Activated CD4-positive, alpha-beta T cell treated with anti-CD3 and anti-CD28 coated beads, Interleukin-2, Interleukin-6, amounts not matched to agents 100 ng/mL and 50 ng/mL, durations not matched to agents 16 hours and 8 hours (primary cell): ENCODE data around the gene LGI4.
"Not testable (repeated sequence)": the region's sequence is repeated elsewhere in the genome, so short reads cannot be mapped to it uniquely, and the experiment has no call there.

ENCODE experiments used
- DNase-seq: peaks from one replicate; pipeline ENCODE4 v3.0.0-alpha.2; 2020

LGI4 gene

DNA sequence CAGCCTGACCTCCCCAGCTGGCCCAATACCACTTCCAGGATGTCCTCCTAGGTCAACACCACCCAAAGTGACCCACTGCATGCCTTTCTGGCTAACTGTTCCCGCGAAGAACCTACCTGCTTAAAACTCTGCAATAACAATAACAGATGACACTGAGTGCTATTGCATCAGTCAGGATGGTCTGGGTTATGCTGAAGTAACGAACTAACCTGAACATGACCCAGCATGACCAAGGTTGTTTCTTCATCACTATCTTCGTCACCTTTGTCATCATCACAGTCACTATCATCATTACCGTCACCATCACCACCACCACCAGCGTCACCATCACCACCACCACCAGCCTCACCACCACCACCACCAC is 29.8 kb downstream of the LGI4 start:
- DNase-seq = no peak

DNA sequence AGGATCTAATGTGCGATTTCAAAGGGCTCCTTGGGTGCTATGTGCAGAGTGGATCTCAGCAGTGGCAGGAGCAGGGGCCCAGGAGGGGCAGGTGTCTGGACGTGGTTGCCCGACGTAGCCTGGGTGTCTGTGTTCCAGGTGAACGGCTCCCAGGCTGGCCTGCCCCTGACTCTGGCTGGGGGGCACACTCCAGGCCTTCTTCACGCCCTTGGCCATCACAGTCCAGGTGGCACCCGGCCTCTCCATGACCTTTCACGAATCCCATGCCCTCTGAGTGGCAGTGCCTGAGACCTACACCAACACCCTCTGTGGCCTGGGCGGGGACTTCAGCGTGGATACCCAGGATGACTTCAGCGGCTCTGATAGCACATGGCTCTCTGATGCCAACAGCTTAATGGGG is 30.5 kb downstream of the LGI4 start:
- DNase-seq = no peak

DNA sequence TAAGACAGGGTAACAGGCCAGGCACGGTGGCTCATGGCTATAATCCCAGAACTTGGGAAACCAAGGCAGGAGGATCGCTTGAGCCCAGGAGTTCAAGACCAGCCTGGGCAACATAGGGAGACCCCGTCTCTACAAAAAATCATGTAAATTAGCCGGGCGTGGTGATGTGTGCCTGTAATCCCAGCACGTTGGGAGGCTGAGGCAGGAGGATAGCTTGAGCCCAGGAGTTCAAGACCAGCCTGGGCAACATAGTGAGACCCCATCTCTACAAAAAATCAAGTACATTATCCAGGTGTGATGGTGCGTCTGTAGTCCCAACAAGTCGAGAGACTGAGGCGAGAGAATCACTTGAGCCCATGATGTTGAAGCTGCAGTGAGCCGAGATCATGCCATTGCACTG is 31.2 kb downstream of the LGI4 start:
- DNase-seq = not testable (repeated sequence)

DNA sequence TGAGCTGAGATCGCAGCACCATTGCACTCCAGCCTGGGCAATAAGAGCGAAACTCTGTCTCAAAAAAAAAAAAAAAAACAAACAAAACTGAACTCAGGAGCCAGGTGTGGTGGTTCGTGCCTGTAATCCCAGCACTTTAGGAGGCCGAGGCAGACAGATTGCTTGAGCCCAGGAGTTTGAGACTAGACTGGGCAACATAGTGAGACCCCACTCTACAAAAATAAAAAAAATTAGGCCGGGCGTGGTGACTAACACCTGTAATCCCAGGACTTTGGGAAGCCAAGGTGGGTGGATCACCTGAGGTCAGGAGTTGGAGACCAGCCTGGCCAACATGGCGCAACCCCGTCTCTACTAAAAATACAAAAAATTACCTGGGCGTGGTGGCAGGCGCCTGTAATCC is 32.9 kb downstream of the LGI4 start:
- DNase-seq = not testable (repeated sequence)

DNA sequence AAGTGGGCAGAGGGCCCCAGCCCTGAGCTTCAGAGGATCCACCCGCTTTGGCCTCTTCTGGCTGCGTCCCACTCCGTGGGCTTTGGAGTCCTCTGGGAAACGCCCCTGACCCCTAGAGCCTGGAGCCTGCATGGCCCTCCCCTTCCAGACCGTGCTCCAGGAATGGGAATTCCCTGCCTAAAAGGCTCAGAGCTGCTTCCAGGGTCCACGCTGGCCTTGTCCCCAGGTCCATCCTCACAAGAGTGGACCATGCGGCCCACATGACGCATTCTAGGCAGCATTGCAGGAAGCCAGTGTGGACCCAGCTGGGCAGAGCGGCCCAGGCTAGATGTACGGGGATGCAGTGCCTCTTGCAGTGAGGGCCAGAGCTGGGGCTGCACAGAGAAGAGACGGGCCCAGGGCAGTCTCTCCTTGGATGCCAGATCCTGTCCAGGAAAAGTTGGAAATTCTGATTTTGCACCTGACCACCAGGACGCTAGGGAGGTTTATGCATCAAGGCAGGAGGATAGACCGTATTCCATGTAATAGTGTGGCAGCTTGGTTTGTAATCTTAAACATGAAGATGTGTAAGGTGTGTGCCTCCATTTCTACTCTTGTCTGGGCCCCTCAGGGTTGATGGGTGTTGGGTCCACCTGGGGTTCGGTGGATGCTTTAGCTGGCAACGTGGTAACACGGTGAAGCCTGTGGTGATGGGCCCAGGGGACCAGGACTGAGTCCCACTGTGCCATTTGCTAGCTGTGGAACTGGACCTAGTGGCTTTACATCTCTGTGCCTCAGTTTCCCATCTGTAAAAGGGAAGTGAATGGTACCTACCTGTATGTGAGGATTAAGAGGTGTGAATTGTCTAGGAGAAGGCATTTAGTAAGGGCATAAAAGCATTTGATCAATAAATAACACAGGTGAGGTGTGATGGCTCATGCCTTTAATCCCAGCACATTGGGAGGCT is 34.0 kb downstream of the LGI4 start:
- no peak for DNase-seq

DNA sequence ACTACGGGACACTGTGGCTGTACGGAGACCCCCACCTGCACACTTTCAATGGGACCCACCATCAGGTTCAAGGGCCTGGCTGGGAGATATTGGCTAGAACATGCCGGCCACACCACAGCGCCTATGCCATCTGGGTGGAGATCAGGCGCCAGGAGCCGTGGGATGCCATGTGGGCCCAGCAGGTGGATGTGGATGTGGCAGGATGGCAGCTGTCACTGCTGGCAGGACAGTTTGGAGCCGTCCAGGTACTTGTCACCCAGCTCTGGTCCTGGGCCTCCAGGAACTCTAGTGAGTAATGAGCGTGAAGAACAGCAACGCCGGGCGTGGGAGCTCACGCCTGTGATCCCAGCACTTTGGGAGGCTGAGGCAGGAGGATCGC is 35.0 kb downstream of the LGI4 start:
- no peak for DNase-seq

DNA sequence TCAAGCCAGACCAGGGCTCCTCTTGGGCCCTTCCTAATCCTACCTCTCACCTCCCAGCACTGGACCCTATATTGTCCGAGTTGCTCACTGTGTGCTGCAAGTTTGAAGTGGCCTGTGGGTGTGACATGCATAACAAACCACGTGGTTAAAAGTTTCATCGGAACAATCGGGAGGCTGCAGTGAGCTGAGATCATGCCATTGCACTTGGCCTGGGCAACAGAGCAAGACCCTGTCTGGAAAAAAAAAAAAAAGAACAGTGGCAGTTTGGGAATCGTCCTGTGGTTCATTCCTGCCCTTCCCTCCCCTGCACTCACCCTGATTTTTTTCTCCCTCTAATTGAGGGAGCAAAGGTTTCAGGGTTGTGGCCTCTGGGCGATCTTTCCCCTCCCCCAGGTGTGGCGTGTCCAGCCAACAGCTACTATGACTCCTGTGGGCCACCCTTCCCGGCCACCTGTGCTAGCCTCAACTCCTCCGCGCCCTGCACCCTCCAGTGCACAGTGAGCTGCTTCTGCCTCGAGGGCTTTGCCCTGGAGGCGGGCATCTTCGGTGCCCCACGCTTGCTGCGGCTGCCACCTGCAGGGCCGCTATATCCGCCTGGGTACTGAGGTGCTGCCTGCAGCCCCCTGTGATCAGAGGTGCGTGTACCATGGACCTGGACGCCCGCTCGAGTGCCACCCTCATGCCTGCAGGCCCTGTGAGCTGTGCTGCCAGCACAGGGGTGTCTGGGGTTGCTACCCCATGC is 35.5 kb downstream of the LGI4 start:
- DNase-seq = no peak

DNA sequence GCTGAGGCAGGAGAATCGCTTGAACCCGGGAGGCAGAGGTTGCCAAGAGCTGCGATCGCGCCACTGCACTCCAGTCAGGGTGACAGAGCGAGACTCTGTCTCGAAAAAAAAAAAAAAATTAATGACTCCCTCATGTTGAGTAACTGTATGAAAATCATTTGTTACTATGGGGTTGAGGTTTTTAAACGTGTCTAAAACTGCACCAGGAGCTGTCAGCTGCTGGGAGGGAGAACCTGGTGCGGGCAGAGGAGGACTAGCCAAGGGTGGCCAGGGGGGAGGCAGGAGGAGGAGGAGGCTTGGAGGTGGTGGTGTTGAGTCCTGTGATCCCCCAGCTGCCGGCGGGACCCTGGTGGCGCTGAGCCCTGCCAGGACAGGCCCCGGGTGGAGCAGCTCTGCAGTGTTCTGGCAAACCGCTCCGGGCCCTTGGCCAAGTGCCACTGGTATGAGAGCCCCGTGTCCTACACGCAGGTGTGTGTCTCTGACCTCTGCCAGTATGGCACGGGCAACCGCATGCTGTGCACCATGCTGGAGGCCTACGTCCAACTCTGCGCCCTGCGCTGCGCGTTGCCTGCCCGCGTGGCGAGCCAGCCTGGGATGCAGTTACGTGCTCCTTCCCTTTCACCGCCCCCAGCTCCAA is 36.3 kb downstream of the LGI4 start:
- no peak for DNase-seq

DNA sequence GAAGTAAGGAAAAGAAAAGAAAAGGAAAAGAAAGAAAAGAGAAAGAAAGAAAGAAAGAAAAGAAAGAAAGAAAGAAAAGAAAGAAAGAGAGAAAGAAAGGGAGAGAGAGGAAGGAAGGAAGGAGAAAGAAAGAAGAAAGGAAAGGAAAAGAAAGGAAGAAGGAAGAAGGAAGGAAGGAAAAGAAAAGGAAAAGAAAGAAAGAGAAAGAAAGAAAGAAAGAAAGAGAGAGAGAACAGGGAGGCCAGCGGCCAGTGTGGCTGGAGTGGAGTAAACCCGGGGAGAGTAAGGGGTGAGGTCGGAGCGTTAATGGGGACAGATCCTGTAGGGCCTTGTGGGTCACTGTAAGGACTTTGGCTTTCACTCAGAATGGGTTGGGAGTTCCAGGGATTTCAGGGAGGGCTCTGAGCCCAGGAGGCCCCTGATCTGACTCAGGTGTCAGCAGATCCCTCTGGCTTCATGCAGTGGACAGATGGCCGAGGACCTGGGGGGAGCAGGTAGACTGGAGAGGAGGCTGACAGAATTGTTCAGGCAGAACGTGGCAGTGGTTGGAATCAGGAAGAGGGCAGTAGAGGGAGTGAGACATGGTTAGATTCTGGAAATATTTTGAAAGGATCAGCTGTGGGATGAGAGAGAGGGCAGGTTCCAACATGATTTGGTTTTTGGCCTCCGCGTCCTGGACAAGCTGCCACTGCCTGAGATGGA is 39.0 kb downstream of the LGI4 start:
- DNase-seq = no peak

DNA sequence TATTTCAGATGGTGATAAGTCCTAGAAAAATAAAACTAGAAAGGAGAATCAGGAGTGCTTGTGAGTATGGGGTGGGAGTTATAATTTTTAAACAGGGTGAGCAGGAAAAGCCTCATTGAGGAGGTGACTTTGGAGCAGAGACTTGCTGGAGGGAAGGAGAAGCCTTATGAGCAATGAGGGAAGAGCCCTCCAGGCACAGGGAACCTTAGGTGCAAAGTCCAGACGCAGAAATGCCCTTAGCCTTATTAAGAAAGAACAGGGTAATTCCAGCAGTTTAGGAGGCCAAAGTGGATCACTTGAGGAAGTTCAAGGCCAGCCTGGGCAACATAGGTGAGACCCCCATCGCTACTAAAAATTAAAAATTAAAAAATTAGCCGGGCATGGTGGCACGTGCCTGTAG is 40.2 kb downstream of the LGI4 start:
- no peak for DNase-seq

DNA sequence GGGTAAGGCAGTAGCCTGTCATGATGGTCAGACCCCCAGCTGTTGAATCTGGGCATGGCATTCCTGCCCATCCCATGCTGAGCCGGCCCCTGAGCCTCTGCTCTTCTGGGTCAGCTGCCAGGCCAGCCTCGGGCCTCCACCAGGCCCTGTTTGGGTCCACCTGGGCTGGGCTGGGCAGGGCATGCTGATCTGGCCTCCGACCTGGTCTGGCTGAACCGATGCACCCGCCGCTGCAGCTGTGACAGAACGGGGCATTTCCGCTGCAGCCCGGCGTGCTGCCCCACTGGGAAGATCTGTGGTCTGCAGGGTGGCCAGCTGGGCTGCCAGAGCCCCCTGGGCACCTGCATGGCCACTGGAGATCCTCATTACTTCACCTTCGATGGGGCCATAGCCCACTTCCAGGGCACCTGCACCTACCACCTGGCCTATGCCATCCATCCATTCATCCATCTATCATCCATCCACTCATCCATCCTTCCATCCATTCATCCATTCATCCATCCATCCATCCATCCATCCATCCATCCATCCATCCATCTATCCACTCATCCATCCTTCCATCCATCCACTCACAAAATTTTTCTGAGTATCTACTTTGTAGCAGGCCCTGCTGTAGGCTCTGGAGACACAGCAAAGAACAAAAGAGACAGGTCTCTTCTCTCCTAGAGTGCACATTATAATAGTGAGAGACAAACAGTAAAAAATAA is 40.8 kb downstream of the LGI4 start:
- no peak for DNase-seq

DNA sequence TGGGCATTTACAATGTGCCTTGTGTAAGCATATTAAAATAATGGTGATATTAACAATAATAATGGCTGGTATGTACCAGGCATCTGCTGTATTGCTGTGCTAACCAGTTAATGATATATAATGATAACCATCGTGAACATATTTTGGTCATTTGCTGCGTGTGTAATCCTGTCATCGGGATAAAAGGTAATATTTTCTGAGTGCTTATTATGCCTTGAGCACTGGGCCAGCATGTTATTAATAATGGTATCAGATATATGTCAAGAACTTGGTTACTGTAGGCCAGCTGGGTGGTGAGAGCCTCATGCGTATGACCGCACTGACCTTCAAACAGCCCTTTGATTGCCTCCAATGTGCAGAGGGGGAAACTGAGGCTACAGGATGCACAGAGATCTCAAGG is 41.4 kb downstream of the LGI4 start:
- no peak for DNase-seq

DNA sequence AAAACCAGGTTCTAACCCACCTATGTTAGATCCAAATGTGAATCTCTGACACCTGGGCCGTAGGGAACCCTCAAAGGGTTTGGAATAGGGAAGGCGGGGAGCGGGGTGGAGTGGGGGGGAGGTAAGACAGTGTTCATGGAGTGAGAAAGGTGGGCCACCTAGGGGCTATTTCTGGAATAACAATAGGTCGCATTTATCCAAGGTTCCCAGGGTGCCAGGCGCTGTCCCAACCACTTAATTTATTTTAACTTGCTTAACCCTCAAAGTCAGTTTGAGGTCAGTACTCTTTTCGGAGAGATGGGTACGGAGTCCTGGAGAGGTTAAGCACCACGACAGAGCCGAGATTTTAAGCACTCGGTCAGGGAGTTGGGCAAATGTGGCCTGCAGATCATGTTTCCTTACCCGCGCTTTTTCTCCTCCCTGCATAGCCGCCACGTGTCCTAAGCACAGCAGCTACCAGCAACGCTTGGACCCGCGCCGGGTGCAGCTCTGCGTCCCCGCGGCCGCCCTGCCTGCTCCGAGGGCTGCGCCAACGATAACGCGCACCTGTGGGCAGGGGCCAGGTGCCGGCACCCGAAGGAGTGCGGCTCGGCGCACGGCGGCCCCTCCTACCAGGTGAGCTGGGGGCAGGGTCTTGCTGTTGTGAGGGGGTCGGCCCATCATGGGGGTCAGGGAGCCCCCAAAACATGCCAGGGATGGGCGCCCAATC is 44.2 kb downstream of the LGI4 start:
- peak; percentile 54 for DNase-seq

DNA sequence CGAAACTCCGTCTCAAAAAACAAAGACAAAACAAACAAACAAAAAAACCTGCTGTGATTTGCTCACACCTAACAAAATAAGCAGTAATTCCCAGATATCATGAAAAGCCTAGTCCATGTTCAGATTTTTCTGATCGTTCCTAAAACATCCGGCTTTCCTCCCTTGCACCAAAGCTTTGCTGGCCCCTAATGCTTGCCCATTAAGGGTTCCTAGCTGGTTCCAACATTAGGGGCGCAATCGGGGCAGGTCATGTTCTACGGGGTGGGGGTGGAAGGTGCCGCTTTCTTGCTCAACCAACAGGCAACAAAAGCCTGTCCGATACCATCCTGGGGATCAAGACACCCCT is 44.7 kb downstream of the LGI4 start:
- DNase-seq = no peak

DNA sequence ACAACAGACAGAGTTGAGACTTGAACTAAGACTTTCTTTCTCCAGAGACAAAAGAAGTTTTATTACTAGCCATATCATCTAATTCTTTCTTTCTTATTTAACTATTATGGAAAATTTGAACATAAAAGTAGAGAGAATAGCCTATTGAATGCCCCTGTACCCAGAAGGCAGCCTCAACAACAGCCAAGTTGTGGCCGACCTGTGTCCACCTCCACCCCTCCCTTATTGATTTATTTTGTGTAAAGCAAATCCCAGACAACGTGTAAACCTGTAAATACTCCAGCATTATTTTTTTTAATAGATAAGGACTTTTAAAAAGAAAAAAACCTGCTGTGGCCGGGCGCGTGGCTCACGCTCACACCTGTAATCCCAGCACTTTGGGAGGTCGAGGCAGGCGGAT is 45.3 kb downstream of the LGI4 start:
- no peak for DNase-seq

DNA sequence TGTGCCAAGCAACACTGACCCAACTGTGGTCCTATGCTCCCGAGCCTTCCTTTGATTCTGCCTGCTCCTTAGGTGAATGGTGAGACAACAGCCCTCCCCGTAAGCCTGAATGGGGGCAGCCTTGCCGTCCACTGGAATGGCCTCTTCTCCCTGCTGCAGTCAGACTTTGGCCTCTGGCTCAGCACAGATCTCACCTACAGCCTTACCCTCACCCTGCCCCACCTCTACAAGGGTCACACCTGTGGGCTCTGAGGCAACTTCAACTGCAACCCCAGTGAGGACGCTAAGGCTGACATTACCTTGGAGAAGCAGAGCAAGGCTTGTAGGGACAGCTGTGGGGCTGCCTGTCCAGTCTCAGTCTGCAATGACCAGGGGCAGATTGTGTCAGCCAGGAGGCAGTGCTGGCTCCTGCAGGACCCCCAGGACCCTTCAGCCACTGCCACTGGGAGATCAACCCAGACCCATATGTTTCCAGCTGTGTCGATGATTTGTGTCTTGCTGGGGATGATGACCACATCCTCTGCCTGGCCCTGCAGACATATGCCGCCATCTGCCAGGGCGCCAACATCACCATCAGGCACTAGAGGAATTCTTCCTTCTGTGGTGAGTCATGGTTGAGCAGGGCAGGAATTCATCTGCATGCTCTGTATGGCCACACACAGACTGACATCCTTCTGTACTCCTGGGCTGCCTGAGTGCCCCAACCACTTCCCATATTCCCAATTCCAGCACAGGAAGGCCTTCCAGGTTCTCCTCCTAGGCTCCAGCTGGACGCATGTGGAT is 46.5 kb downstream of the LGI4 start:
- DNase-seq = no peak

DNA sequence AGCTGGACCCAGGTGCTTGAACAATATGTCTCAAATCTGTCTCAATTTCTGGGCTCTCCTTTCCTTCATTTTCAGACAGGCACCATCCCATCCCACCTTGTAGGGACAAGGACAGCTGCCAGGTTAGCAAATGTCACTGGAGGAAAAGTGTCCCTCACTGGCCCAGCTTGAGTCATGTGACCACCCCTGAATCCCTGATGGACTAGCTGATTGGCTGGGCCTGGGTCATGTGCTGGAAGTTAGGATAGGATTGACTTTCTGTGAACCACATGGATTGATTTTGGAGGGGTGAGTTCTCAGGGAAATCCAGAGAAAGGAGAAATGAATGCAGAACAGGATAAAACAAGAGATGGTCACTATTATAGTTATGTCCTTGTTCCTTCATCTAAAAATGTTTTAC is 47.5 kb downstream of the LGI4 start:
- DNase-seq = no peak

DNA sequence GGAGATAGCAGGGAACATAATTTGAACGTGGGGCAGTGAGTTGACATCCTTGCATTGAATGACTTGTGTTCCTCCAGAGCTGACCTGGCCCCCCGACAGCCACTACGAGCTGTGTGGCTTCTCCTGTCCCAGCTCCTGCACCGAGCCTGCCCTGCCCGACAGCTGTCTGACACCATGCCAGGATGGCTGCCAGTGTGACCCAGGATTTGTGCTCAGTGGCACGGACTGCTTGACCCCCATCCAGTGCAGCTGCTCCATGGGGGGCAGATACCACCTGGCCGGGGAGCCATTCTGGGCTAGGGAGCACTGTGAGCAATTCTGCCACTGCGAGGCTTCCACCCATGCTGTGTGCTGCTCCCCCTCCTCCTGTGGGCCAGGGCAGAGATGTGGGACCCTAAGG is 48.4 kb downstream of the LGI4 start:
- DNase-seq = no peak

DNA sequence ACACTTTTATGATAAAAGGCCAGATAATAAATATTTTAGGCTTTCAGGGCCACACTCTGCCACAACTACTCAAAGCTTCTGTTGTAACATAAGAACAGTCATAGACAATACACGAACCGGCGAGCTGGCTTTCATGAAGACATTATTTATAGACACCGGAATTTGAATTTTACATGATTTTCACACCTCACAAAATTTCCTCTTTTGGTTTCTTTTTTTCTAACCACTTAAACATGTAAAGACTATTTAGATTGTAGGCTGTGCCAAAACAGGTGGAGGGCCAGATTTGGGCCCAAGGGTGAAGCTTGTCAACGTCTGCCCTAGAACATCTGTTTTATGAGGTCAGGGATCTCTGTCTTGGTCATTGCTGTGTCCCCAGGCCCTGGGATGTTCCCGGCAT is 48.9 kb downstream of the LGI4 start:
- DNase-seq = no peak

DNA sequence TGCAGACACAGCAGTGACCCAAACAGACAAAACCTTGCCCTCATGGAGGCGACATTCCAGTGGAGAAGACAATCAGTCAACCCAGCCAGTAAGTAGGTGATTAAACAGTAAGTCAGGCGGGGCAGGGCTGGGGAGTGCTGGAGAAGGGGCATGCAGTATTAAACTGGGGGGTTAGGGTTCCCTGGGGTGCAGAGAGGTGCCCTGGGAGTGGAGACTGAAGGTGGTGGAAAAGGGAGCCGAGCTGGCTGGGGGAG is 50.4 kb downstream of the LGI4 start:
- no peak for DNase-seq

DNA sequence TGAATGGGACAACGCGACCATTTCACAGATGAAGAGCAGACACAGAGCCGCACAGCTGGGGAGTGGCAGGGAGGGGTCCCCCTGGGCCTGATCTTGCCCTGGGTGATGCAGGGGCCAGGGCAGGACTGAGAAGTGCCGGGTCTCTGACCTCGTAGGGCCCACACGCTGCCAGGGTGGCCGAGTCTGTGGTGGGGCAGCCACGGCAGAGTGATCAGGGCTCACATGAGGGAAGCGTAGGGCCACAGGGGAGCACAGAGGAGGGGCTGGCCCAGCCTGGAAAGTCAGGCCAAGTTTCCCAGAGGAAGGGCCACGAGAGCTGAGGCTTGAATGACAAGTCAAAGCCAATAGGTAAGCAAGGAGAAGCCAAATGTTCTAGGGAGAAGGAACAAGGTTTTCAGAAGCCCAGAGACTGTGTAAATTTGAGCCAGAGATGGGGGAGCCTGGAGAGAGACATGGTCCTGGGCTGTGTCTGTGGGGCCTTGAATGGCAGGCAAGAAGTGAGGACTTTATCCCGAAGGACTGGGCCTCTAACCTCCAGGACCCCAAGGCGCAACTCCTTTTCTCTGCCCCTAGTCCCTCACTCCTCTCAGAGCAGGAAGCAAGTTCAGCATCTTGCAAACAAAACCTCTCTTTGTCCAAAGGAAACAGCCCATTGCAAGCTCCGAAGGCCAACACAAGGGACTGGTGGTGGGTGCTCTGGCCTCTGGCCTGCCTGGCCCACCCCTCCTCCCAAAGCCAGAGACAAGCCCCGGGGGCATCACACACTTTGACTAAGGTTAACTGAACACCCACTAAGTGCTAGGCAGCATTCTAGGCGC is 51.0 kb downstream of the LGI4 start:
- no peak for DNase-seq
